Heart left ventricle (tissue), 16 donors: Measurements from ENCODE around the gene DPY19L2. TPM values are rescaled to one million over a fixed set of nuclear protein-coding genes. Genes with fewer than 3 reads are reported as not detected.
"Not testable (repeated sequence)": the region's sequence is repeated elsewhere in the genome, so short reads cannot be mapped to it uniquely, and the experiment has no call there.

Experiments
- ATAC-seq, 4 donors: fragments of 200-7000 bp; cut with Tn5 transposase; one replicate each; pipeline ENCODE4 v1.9.1; 2020 to 2022; ENCODE audit warnings: moderate library complexity in 4 of 4, mild to moderate bottlenecking in 3 of 4, moderate number of reproducible peaks in 1 of 4
- DNase-seq, 5 donors: peaks; one replicate each; pipeline ENCODE4 v3.0.0-alpha.2; 2020
- H3K27ac ChIP-seq, 12 donors: fragments of 200-600 bp; sonication (generic) in 4 of 12; one replicate each; pipeline versions ENCODE4 v1.5.0 to v1.8.0; 2016 to 2022; ENCODE audit warnings: mild to moderate bottlenecking in 2 of 12
- H3K27me3 ChIP-seq, 9 donors: fragments of 200-600 bp; sonication (generic) in 2 of 9; one replicate each; pipeline versions ENCODE4 v1.5.1 to v1.8.0; 2016 to 2022; ENCODE audit warnings: mild to moderate bottlenecking in 3 of 9
- H3K36me3 ChIP-seq, 9 donors: fragments of 200-600 bp; sonication (generic) in 2 of 9; one replicate each; pipeline versions ENCODE4 v1.5.0 to v1.8.0; 2018 to 2022; ENCODE audit warnings: mild to moderate bottlenecking in 2 of 9
- H3K4me1 ChIP-seq, 12 donors: fragments of 200-600 bp; sonication (generic) in 4 of 12; one replicate each; pipeline versions ENCODE4 v1.5.0 to v1.8.0; 2016 to 2022; ENCODE audit warnings: mild to moderate bottlenecking in 3 of 12
- H3K4me3 ChIP-seq, 12 donors: fragments of 200-600 bp; sonication (generic) in 4 of 12; one replicate each; pipeline versions ENCODE4 v1.5.0 to v1.8.0; 2017 to 2022; ENCODE audit warnings: mild to moderate bottlenecking in 9 of 12, moderate library complexity in 4 of 12
- H3K9me3 ChIP-seq, 12 donors: fragments of 200-600 bp; sonication (generic) in 4 of 12; one replicate each; pipeline versions ENCODE4 v1.5.0 to v1.8.0; 2016 to 2022; ENCODE audit warnings: mild to moderate bottlenecking in 1 of 12
- CTCF ChIP-seq, 12 donors: fragments of 200-600 bp; sonication (generic) in 4 of 12; IDR thresholded peaks; one replicate each; pipeline versions ENCODE4 v1.5.0 to v1.8.0; 2018 to 2022; ENCODE audit warnings: antibody characterized with exemption in 12 of 12, mild to moderate bottlenecking in 5 of 12
- POLR2A ChIP-seq, 2 donors: fragments of 450-650 bp; IDR thresholded peaks; one replicate each; pipeline ENCODE4 v1.6.1; 2017; ENCODE audit warnings: antibody characterized with exemption in 2 of 2, mild to moderate bottlenecking in 2 of 2, moderate library complexity in 2 of 2
- whole genome bisulfite sequencing, 4 donors: extraction: QIAGEN DNeasy Blood & Tissue Kit in 2 of 4; methylation state at CpG; one replicate each; pipeline versions ENCODE4 v1.1.5 to v1.1.7; 2013 to 2018; 5-methylcytosine and 5-hydroxymethylcytosine counted together
- intact Hi-C, 10 donors: fragments of 100-400 bp; cut with DNase I; formaldehyde crosslinking; loops; one replicate each; pipeline versions ENCODE4 v1.11.1 to v1.14.2; 2022
- polyA plus RNA-seq, 2 donors: library from polyadenylated mRNA; stranded (reverse); fragments of 200-250 nt; gene quantifications; one replicate each; pipeline ENCODE4 v1.2.3, GENCODE V29; 2013
- total RNA-seq, 9 donors: library from RNA; depleted of rRNA in 2 of 9; stranded (reverse); fragments of >200 nt in 2 of 9; fragmentation: NEBNext Ultra II Directional in 3 of 9; extraction: Animal tissue kit (Norgen Biotek cat#: 25700) in 3 of 9; gene quantifications; one replicate each; pipeline versions ENCODE4 v1.1.0 to v1.2.4, GENCODE V29; 2016 to 2023
- donor health status: ischemic (EF 13 %, LVEDD 7.1; RV severe dilation, severe dysfunction).
- donor health status: healthy with polysubstance abuse.
- donor health status: DM: no; HTN: yes; CAD: no.
- donor health status: DM: no; HTN: no; CAD: no.
- donor health status: ischemic (EF 25% LVEDD 6.9; RV normal size, moderate dysfunction).
- donor health status: ischemic (EF 25% LVEDD 5.7; RV mildly dilated, moderate dysfunction).
- donor health status: healthy.
- donor health status: DM: yes; HTN: yes; CAD: no.
- donor health status: ischemic (EF 35%, LVEDD 5.7; RV mildly dilated, moderate dysfunction).
- donor health status: nonischemic (EF 11% LVEDD 7.7; RV severe dilation, severe dysfunction).
- donor health status: DM: yes; HTN: yes; CAD: no.
- donor health status: PGD.
- donor health status: ischemic (EF 29% LVEDD 5.4; RV normal size, mild dysfunction).
- donor health status: nonischemic (EF 23%, LVEDD 6.1; RV moderate dilation, normal function).

The DPY19L2 gene
- total and polyA plus RNA-seq, 11 donors, result 7.3 to 56.5 (median 44.6) TPM

GRCh38 chr12:63558445-63558844 is 109.8 kb downstream of the DPY19L2 start:
- H3K27me3 ChIP-seq, H3K9me3 ChIP-seq, H3K27ac ChIP-seq, H3K36me3 ChIP-seq, H3K4me3 ChIP-seq, H3K4me1 ChIP-seq, intact Hi-C loops, ATAC-seq, DNase-seq: not testable (repeated sequence)
- WGBS, 4 donors, result 90 to 97% (median 92%) methylated on average over 6 of the region's 6 CpGs

GRCh38 chr12:63551397-63551796 is 116.9 kb downstream of the DPY19L2 start:
- intact Hi-C loops, DNase-seq: not testable (repeated sequence)

GRCh38 chr12:63549034-63549433 is 119.3 kb downstream of the DPY19L2 start:
- H3K27me3 ChIP-seq, H3K4me1 ChIP-seq, H3K36me3 ChIP-seq, H3K4me3 ChIP-seq, H3K9me3 ChIP-seq, DNase-seq: not testable (repeated sequence)
- ATAC-seq, result peak in 3 of 4 donors; percentile 70 to 87 (median 72)
- H3K27ac ChIP-seq, result peak overlapping the region in 2 of 12 donors; percentile 4 to 46
- 19 to 31% (median 21%) methylated on average over 2 of the region's 2 CpGs for WGBS, 4 donors
- intact Hi-C loops, result loop anchor here in 2 of 10 donors (5.0 kb wide), 1 partner anchor 193 kb away; no protein-coding TSS in a partner anchor

More at GRCh38 chr12:63551397-63551796, 116.9 kb downstream of the DPY19L2 start:
- 81 to 91% (median 88%) methylated on average over 13 of the region's 13 CpGs for WGBS, 4 donors
- not testable (repeated sequence) for H3K4me1 ChIP-seq, H3K4me3 ChIP-seq, H3K27me3 ChIP-seq, ATAC-seq, H3K9me3 ChIP-seq, H3K36me3 ChIP-seq, H3K27ac ChIP-seq

- 70 to 92% (median 78%) methylated on average over 3 of the region's 5 CpGs for WGBS, 4 donors
- not testable (repeated sequence) for H3K27ac ChIP-seq, H3K4me3 ChIP-seq, H3K27me3 ChIP-seq, H3K4me1 ChIP-seq, H3K9me3 ChIP-seq, ATAC-seq, H3K36me3 ChIP-seq, DNase-seq
- intact Hi-C loops, result loop anchor here in 2 of 10 donors (5.0 kb wide), 1 partner anchor 197 kb away; no protein-coding TSS in a partner anchor
Measured at GRCh38 chr12:63545298-63545916, 122.9 kb downstream of the DPY19L2 start.

GRCh38 chr12:63538656-63539055 is 129.6 kb downstream of the DPY19L2 start:
- H3K27me3 ChIP-seq, intact Hi-C loops, H3K4me3 ChIP-seq, H3K9me3 ChIP-seq, H3K4me1 ChIP-seq, H3K36me3 ChIP-seq, DNase-seq: not testable (repeated sequence)
- WGBS, 4 donors, result 34 to 46% (median 44%) methylated on average over 4 of the region's 4 CpGs
- ATAC-seq, result peak in 3 of 4 donors; percentile 58 to 81 (median 77)
- peak overlapping the region in 4 of 12 donors; percentile 39 to 57 (median 50) for H3K27ac ChIP-seq

- H3K27ac ChIP-seq, result peak overlapping the region in 1 of 12 donors; percentile 52
- peak; percentile 60 to 69 (median 65) for ATAC-seq
Measured at GRCh38 chr12:63537838-63538237, 130.5 kb downstream of the DPY19L2 start.

GRCh38 chr12:63529641-63530040 is 138.7 kb downstream of the DPY19L2 start:
- 75 to 93% (median 84%) methylated on average over 7 of the region's 7 CpGs for WGBS, 4 donors
- H3K4me3 ChIP-seq, H3K4me1 ChIP-seq, H3K27ac ChIP-seq, ATAC-seq, H3K36me3 ChIP-seq, DNase-seq, intact Hi-C loops, H3K27me3 ChIP-seq: not testable (repeated sequence)
- H3K9me3 ChIP-seq, result peaks cover 0 to 15% (median 3%) of the 10 kb centered on the region in 12 donors

More at GRCh38 chr12:63537838-63538237, 130.5 kb downstream of the DPY19L2 start:
- H3K9me3 ChIP-seq, intact Hi-C loops, H3K4me3 ChIP-seq, H3K27me3 ChIP-seq, DNase-seq, H3K4me1 ChIP-seq, H3K36me3 ChIP-seq: not testable (repeated sequence)

- intact Hi-C loops, result no loop called here
- Histone ChIP-seq H3K4me1 (no peaks in the 10 kb centered on the region), H3K4me3 (no peak overlapping the region), H3K9me3 (peaks cover 0 to 15% (median 3%) of the 10 kb centered on the region in 12 donors), H3K27ac (no peak overlapping the region), H3K27me3 (no peaks in the 10 kb centered on the region), H3K36me3 (no peaks in the 10 kb centered on the region)
- ATAC-seq (no peak), DNase-seq (no peak)
- TF ChIP-seq CTCF (IDR thresholded peaks at IDR 0.05), result no peak
- no peak for TF ChIP-seq POLR2A (IDR thresholded peaks at IDR 0.05)
- whole genome bisulfite sequencing, 4 donors, result 82 to 93% (median 88%) methylated on average over 4 of the region's 4 CpGs
Measured at GRCh38 chr12:63525831-63526230, 142.5 kb downstream of the DPY19L2 start.
